Suprapubic skin (tissue), 4 donors: ENCODE measurements around the gene DERA. TPM values are rescaled to one million over a fixed set of nuclear protein-coding genes. Genes with fewer than 3 reads are reported as not detected.
"Not testable (repeated sequence)": the region's sequence is repeated elsewhere in the genome, so short reads cannot be mapped to it uniquely, and the experiment has no call there.

ENCODE experiments used
- DNase-seq, 2 donors: peaks; one replicate each; pipeline ENCODE4 v3.0.0-alpha.2; 2019; ENCODE audit warnings: low spot score in 2 of 2
- H3K27ac ChIP-seq: fragments of 200-600 bp; sonication (generic); one replicate; pipeline ENCODE4 v1.5.1; 2019
- H3K27me3 ChIP-seq: fragments of 200-600 bp; sonication (generic); one replicate; pipeline ENCODE4 v1.5.1; 2019
- H3K36me3 ChIP-seq: fragments of 200-600 bp; sonication (generic); one replicate; pipeline ENCODE4 v1.5.1; 2019
- H3K4me1 ChIP-seq: fragments of 200-600 bp; sonication (generic); one replicate; pipeline ENCODE4 v1.5.1; 2019
- H3K4me3 ChIP-seq: fragments of 200-600 bp; sonication (generic); one replicate; pipeline ENCODE4 v1.5.1; 2019; ENCODE audit warnings: mild to moderate bottlenecking
- H3K9me3 ChIP-seq: fragments of 200-600 bp; sonication (generic); one replicate; pipeline ENCODE4 v1.5.1; 2019
- EP300 ChIP-seq: sonication (generic); formaldehyde crosslinking; IDR thresholded peaks from one replicate; pipeline ENCODE4 v1.6.1; 2017; ENCODE audit warnings: antibody characterized with exemption
- POLR2A ChIP-seq, 2 donors: fragments of 450-650 bp; IDR thresholded peaks; one replicate each; pipeline ENCODE4 v1.6.1; 2017; ENCODE audit warnings: antibody characterized with exemption in 2 of 2, mild to moderate bottlenecking in 2 of 2, moderate library complexity in 2 of 2
- POLR2AphosphoS5 ChIP-seq, 3 donors: sonication (generic); formaldehyde crosslinking; IDR thresholded peaks; one replicate each; pipeline ENCODE4 v1.6.1; 2017; ENCODE audit warnings: antibody characterized with exemption in 3 of 3
- WGBS: methylation state at CpG from one replicate; pipeline ENCODE4 v1.1.5; 2018; 5-methylcytosine and 5-hydroxymethylcytosine counted together
- total RNA-seq, 4 donors: library from RNA; depleted of rRNA; stranded (reverse); fragments of >200 nt; gene quantifications; one replicate each; pipeline ENCODE4 v1.1.0, GENCODE V29; 2016
- TF ChIP-seq, protein P1 (sequence below), 2 donors: fragments of 200-600 bp in 1 of 2; fragments of 450-650 bp in 1 of 2; sonication (generic) in 1 of 2; IDR thresholded peaks; one replicate each; pipeline ENCODE4 v1.5.1; 2016 to 2019; ENCODE audit warnings: antibody characterized with exemption in 2 of 2, mild to moderate bottlenecking in 1 of 2, moderate library complexity in 1 of 2

Gene DERA
- total RNA-seq, 4 donors from 2014 or later = 32.2 to 39.4 (median 34.2) TPM

DNA sequence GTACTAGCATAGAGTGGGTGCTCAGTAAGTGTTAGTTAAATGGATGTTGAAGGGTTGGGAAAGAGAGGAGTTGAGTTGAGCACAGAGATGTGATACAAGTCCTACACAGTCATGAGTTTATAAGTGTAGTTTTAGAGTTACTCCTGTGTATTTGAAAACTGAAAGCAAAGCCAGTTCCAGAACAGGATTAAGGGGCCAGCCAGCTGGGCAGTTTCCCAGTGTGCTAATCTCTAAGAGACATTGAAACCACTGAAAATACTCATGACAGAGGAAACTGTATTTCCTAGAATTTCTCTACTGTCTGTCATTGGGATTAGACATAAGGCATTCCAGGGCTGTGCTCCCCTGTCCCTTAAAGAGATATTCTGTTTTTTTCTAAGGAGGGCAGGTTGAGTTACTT, 101.0 kb downstream of the DERA start:
- no peaks in the 10 kb centered on the region for H3K9me3 ChIP-seq
- H3K36me3 ChIP-seq = peaks cover 19% of the 10 kb centered on the region
- no peaks in the 10 kb centered on the region for H3K27me3 ChIP-seq
- no peak for TF ChIP-seq POLR2A (IDR thresholded peaks at IDR 0.05)
- TF ChIP-seq, protein P1, sequence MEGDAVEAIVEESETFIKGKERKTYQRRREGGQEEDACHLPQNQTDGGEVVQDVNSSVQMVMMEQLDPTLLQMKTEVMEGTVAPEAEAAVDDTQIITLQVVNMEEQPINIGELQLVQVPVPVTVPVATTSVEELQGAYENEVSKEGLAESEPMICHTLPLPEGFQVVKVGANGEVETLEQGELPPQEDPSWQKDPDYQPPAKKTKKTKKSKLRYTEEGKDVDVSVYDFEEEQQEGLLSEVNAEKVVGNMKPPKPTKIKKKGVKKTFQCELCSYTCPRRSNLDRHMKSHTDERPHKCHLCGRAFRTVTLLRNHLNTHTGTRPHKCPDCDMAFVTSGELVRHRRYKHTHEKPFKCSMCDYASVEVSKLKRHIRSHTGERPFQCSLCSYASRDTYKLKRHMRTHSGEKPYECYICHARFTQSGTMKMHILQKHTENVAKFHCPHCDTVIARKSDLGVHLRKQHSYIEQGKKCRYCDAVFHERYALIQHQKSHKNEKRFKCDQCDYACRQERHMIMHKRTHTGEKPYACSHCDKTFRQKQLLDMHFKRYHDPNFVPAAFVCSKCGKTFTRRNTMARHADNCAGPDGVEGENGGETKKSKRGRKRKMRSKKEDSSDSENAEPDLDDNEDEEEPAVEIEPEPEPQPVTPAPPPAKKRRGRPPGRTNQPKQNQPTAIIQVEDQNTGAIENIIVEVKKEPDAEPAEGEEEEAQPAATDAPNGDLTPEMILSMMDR (IDR thresholded peaks at IDR 0.05) = no peak
- TF ChIP-seq POLR2AphosphoS5 (IDR thresholded peaks at IDR 0.05) = no peak
- TF ChIP-seq EP300 = no peak
- no peak for DNase-seq
- no peak overlapping the region for H3K27ac ChIP-seq
- H3K4me1 ChIP-seq = no peaks in the 10 kb centered on the region
- H3K4me3 ChIP-seq = no peak overlapping the region

DNA sequence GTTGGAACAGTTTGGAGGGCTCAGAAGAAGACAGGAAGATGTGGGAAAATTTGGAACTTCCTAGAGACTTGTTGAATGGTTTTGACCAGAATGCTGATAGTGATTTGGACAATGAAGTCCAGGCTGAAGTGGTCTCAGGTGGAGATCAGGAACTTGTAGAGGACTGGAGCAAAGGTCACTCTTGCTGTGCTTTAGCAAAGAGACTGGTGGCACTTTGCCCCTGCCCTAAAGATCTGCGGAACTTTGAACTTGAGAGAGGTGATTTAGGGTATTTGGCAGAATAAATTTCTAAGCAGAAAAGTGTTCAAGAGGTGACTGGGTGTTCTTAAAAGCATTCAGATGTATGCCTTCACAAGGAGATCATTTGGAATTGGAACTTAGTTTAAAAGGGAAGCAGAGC, 102.6 kb downstream of the DERA start:
- DNase-seq, H3K27ac ChIP-seq, H3K9me3 ChIP-seq, H3K27me3 ChIP-seq, H3K4me1 ChIP-seq, H3K4me3 ChIP-seq: not testable (repeated sequence)
- 95% methylated on average over 1 of the region's 1 CpG for WGBS
- H3K36me3 ChIP-seq = peaks cover 19% of the 10 kb centered on the region

DNA sequence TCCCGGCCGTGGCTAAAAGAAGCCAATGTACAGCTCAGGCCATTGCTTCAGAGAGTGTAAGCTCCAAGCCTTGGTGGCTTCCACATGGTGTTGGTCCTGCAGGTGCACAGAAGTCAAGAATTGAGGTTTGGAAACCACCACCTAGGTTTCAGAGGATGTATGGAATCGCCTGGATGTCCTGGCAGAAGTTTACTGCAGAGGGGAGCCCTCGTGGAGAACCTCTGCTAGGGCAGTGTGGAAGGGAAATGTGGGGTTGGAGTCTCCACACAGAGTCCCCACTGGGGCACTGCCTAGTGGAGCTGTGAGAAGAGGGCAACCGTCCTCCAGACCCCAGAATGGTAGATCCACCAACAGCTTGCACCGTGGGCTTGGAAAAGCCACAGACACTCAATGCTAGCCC, 103.3 kb downstream of the DERA start:
- DNase-seq, H3K27ac ChIP-seq, H3K27me3 ChIP-seq, H3K4me1 ChIP-seq, H3K9me3 ChIP-seq, H3K4me3 ChIP-seq: not testable (repeated sequence)
- 97% methylated on average over 6 of the region's 6 CpGs for WGBS
- peaks cover 19% of the 10 kb centered on the region for H3K36me3 ChIP-seq

DNA sequence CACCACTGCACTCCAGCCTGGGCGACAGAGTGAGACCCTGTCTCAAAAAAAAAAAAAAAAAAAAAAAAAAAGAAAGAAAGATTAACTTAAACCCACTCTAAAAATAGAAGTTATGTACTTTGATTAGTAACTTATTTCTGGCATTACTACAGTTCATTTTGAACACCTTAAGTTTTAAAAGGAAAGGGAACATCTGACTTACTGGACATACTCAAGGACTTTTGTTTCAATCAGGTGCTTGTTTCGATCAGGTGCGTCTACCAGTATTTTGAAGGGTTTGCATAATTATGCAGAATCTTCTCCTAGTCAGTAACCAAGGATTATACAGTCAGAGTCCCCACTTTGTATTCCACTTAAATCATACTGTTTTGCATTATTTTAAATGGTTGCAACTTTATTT, 105.6 kb downstream of the DERA start:
- Histone ChIP-seq H3K9me3 (no peaks in the 10 kb centered on the region), H3K4me3 (no peak overlapping the region), H3K27ac (no peak overlapping the region), H3K4me1 (no peaks in the 10 kb centered on the region), H3K27me3 (no peaks in the 10 kb centered on the region), H3K36me3 (peaks cover 16% of the 10 kb centered on the region)
- 97% methylated on average over 3 of the region's 3 CpGs for WGBS
- no peak for DNase-seq
- TF ChIP-seq EP300 = no peak
- TF ChIP-seq, protein P1 (IDR thresholded peaks at IDR 0.05) = no peak
- TF ChIP-seq POLR2AphosphoS5 (IDR thresholded peaks at IDR 0.05) = no peak
- TF ChIP-seq POLR2A (IDR thresholded peaks at IDR 0.05) = no peak

DNA sequence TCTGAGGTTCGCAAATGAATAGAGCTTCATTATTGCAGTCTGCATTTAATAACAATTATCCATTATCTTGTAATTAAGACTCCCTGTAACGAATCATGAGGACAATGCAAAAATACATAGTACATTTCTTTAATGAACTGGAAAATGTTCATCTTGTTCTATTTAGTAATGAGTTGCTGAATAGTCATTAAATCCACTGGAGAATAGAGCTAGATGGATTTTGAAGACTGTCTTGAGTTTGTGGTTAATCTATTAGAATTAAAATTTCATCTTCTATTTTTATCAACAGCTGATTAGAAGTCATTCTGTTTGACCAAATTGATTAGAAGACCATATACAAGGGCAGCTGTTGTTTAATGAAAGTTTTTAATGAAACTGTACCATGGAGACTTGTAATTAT, 107.2 kb downstream of the DERA start:
- Histone ChIP-seq H3K27ac (no peak overlapping the region), H3K4me1 (no peaks in the 10 kb centered on the region), H3K9me3 (no peaks in the 10 kb centered on the region), H3K36me3 (peaks cover 26% of the 10 kb centered on the region), H3K27me3 (no peaks in the 10 kb centered on the region), H3K4me3 (no peak overlapping the region)
- no peak for DNase-seq
- TF ChIP-seq POLR2AphosphoS5 (IDR thresholded peaks at IDR 0.05) (no peak), POLR2A (IDR thresholded peaks at IDR 0.05) (no peak), EP300 (no peak)
- TF ChIP-seq, protein P1 (IDR thresholded peaks at IDR 0.05) = no peak
- WGBS = 92% methylated on average over 2 of the region's 2 CpGs

DNA sequence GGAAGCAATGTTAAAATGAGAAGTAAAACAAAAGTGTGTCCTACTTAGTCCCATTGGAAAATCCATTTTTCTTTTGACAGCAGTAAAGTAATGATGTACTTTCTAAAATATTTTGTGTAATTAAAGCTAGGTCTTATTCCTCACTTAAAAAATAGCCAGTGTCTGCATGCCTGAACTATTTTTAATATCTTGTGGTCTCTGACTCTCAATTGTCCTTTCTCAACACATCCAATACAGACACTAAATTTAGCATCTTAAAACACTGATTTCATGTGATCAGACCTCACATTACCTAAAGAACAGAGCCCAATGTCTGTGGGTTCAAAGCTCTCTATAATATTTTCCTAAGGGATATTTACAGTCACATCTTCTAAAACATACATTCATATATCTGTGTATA, 108.0 kb downstream of the DERA start:
- Histone ChIP-seq H3K27ac (no peak overlapping the region), H3K36me3 (peaks cover 22% of the 10 kb centered on the region), H3K27me3 (no peaks in the 10 kb centered on the region), H3K4me1 (no peaks in the 10 kb centered on the region), H3K9me3 (peaks cover 2% of the 10 kb centered on the region), H3K4me3 (no peak overlapping the region)
- TF ChIP-seq EP300 = no peak
- no peak for TF ChIP-seq POLR2A (IDR thresholded peaks at IDR 0.05)
- TF ChIP-seq, protein P1 (IDR thresholded peaks at IDR 0.05) = no peak
- TF ChIP-seq POLR2AphosphoS5 (IDR thresholded peaks at IDR 0.05) = no peak
- no peak for DNase-seq
